ENCODE results near the gene C4orf50.

DNA sequence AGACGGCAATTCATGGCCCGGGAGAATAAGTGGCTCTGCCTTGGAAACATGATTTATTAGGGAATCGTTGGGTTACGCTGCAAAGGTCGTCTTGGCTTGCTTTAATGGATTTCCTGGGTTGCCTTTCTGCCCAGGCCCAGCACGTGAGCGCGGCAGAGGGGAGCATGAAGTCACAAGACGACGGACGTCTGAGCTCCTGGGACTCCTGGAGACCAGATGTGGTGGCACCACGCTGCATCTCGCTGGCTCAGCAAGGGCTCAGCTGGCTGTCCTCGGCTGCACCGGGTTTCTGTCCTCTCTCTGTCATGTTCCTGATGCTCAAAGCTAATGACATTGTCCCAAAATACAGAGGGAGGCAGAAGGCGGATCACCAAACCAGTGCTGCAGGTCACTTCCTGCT is 61.2 kb downstream of the C4orf50 start:
- TF ChIP-seq POLR2A (IDR thresholded peaks at IDR 0.05; ENCODE audit: low read length) = no peak
- TF ChIP-seq GATA1 (IDR thresholded peaks at IDR 0.05; ENCODE audit: low read depth, low read length) = no peak

Data from erythroblast (primary cell).